Astrocyte (in vitro differentiated cells and primary cell): ENCODE results near the gene HOXD4. TPM values are rescaled to one million over a fixed set of nuclear protein-coding genes. Genes with fewer than 3 reads are reported as not detected.
A peak's percentile ranks its signal among the peaks of the same experiment; 100 is the strongest.

ENCODE experiments used
- DNase-seq: peaks from one replicate; pipeline ENCODE4 v3.0.0-alpha.2; 2010; ENCODE audit warnings: low read depth
- FAIRE-seq: peaks from 2 replicates; lab custom pipeline; 2011; peaks lifted over from hg19 to GRCh38; lab: Jason Lieb, UNC
- H2AFZ ChIP-seq: 2 replicates; pipeline ENCODE4 v1.6.0; 2012; ENCODE audit warnings: low read depth, low read length, inconsistent platforms
- H3K27ac ChIP-seq: 2 replicates; pipeline ENCODE4 v1.5.1; 2011; ENCODE audit warnings: low read depth, low read length, inconsistent platforms
- H3K27me3 ChIP-seq: 2 replicates; pipeline ENCODE4 v1.6.0; 2011; ENCODE audit warnings: low read length, inconsistent platforms; ENCODE audit not compliant: insufficient read depth
- H3K36me3 ChIP-seq: 2 replicates; pipeline ENCODE4 v1.5.1; 2011; ENCODE audit warnings: low read length, inconsistent platforms; ENCODE audit not compliant: insufficient read depth
- H3K4me1 ChIP-seq: 2 replicates; pipeline ENCODE4 v1.5.1; 2011; ENCODE audit warnings: low read length, inconsistent platforms; ENCODE audit not compliant: insufficient read depth
- H3K4me2 ChIP-seq: 2 replicates; pipeline ENCODE4 v1.6.0; 2012; ENCODE audit warnings: low read length, inconsistent platforms
- H3K4me3 ChIP-seq: 2 replicates; pipeline ENCODE4 v1.5.1; 2011; ENCODE audit warnings: low read depth, mild to moderate bottlenecking, low read length, inconsistent platforms; ENCODE audit not compliant: insufficient read depth
- H3K79me2 ChIP-seq: 2 replicates; pipeline ENCODE4 v1.6.0; 2012; ENCODE audit warnings: mild to moderate bottlenecking, low read length, inconsistent platforms; ENCODE audit not compliant: insufficient read depth
- H3K9ac ChIP-seq: 2 replicates; pipeline ENCODE4 v1.6.0; 2012; ENCODE audit warnings: mild to moderate bottlenecking, low read length, inconsistent platforms
- H3K9me3 ChIP-seq: 2 replicates; pipeline ENCODE4 v1.5.1; 2012; ENCODE audit warnings: low read depth, mild to moderate bottlenecking, low read length, inconsistent platforms; ENCODE audit not compliant: insufficient read depth
- H4K20me1 ChIP-seq: 2 replicates; pipeline ENCODE4 v1.6.0; 2012; ENCODE audit warnings: low read length, inconsistent platforms; ENCODE audit not compliant: insufficient read depth
- H3K27ac Mint-ChIP-seq: one replicate; pipeline ENCODE4 v1.8.0; 2021; ENCODE audit warnings: mild to moderate bottlenecking, mixed read lengths; ENCODE audit not compliant: unreplicated experiment
- H3K27me3 Mint-ChIP-seq: one replicate; pipeline ENCODE4 v1.8.0; 2021; ENCODE audit warnings: low read depth, mixed read lengths; ENCODE audit not compliant: unreplicated experiment
- H3K36me3 Mint-ChIP-seq: one replicate; pipeline ENCODE4 v1.8.0; 2021; ENCODE audit warnings: low read depth, mixed read lengths; ENCODE audit not compliant: unreplicated experiment
- H3K4me1 Mint-ChIP-seq: one replicate; pipeline ENCODE4 v1.8.0; 2021; ENCODE audit warnings: low read depth, mixed read lengths; ENCODE audit not compliant: unreplicated experiment
- H3K4me3 Mint-ChIP-seq: one replicate; pipeline ENCODE4 v1.8.0; 2021; ENCODE audit warnings: mild to moderate bottlenecking, moderate library complexity, mixed read lengths; ENCODE audit not compliant: unreplicated experiment
- H3K9me3 Mint-ChIP-seq: one replicate; pipeline ENCODE4 v1.8.0; 2021; ENCODE audit warnings: mild to moderate bottlenecking, mixed read lengths; ENCODE audit not compliant: unreplicated experiment
- CTCF ChIP-seq: IDR thresholded peaks from 2 replicates; pipeline ENCODE4 v1.5.1; 2011; ENCODE audit warnings: low read depth, mild to moderate bottlenecking, inconsistent platforms, low read length, moderate library complexity; ENCODE audit not compliant: insufficient read depth
- EZH2 ChIP-seq: IDR thresholded peaks from 2 replicates; pipeline ENCODE4 v1.6.1; 2012; ENCODE audit warnings: mild to moderate bottlenecking, low read length, inconsistent platforms; ENCODE audit not compliant: insufficient read depth
- total RNA-seq: library from RNA; stranded (reverse); gene quantifications from 2 replicates; pipeline ENCODE4 v1.2.1, GENCODE V29; 2021

The HOXD4 gene
- total RNA-seq, 1 donor from 2014 or later, result not detected

- DNase-seq (peak; percentile 39), FAIRE-seq (no peak)
- Histone ChIP-seq H3K4me3 (no peak overlapping the region), H3K9me3 (no peaks in the 10 kb centered on the region), H2AFZ (no peak overlapping the region), H3K27ac (no peak overlapping the region), H4K20me1 (no peaks in the 10 kb centered on the region), H3K36me3 (no peaks in the 10 kb centered on the region), H3K27me3 (peaks cover 78% of the 10 kb centered on the region), H3K79me2 (no peaks in the 10 kb centered on the region), H3K4me1 (peaks cover 4% of the 10 kb centered on the region), H3K9ac (no peak overlapping the region), H3K4me2 (peak overlapping the region; percentile 50)
- Mint-ChIP-seq H3K36me3 (no peaks in the 10 kb centered on the region), H3K4me3 (peak overlapping the region; percentile 70), H3K4me1 (peaks cover 12% of the 10 kb centered on the region), H3K9me3 (peaks cover 12% of the 10 kb centered on the region), H3K27me3 (peaks cover 85% of the 10 kb centered on the region), H3K27ac (no peak overlapping the region)
- TF ChIP-seq CTCF, result no peak
- TF ChIP-seq EZH2, result peak; percentile 66
Observed at GRCh38 chr2:176174824-176175708, 23.7 kb downstream of the HOXD4 start.

- DNase-seq, result peak; percentile 59
- H3K79me2 ChIP-seq, result no peaks in the 10 kb centered on the region
- FAIRE-seq, result no peak
- H3K27ac ChIP-seq, result no peak overlapping the region
- no peak overlapping the region for H2AFZ ChIP-seq
- TF ChIP-seq EZH2 (no peak), CTCF (no peak)
- H3K4me3 Mint-ChIP-seq, result no peak overlapping the region
- no peak overlapping the region for H3K4me3 ChIP-seq
- peaks cover 85% of the 10 kb centered on the region for H3K27me3 Mint-ChIP-seq
- H3K36me3 Mint-ChIP-seq, result no peaks in the 10 kb centered on the region
- no peaks in the 10 kb centered on the region for H4K20me1 ChIP-seq
- H3K9me3 ChIP-seq, result no peaks in the 10 kb centered on the region
- H3K27ac Mint-ChIP-seq, result no peak overlapping the region
- H3K36me3 ChIP-seq, result no peaks in the 10 kb centered on the region
- peaks cover 4% of the 10 kb centered on the region for H3K4me1 ChIP-seq
- peaks cover 77% of the 10 kb centered on the region for H3K27me3 ChIP-seq
- no peak overlapping the region for H3K9ac ChIP-seq
- peak overlapping the region; percentile 50 for H3K4me2 ChIP-seq
- peaks cover 12% of the 10 kb centered on the region for H3K4me1 Mint-ChIP-seq
- H3K9me3 Mint-ChIP-seq, result peaks cover 12% of the 10 kb centered on the region
Observed at GRCh38 chr2:176175709-176176607, 24.6 kb downstream of the HOXD4 start.
